Natural killer cell (primary cell): ENCODE data around the gene MACROD2. TPM values are rescaled to one million over a fixed set of nuclear protein-coding genes. Genes with fewer than 3 reads are reported as not detected.

Source experiments
- ATAC-seq, 3 donors: fragments of 150-1000 bp in 2 of 3; fragments of 200-7000 bp in 1 of 3; cut with Tn5 transposase; 1 replicate in 1 of 3; 2 replicates in 2 of 3; pipeline ENCODE4 v1.10.0; 2021; ENCODE audit warnings: mild to moderate bottlenecking in 2 of 3, moderate library complexity in 2 of 3
- DNase-seq, 2 donors: peaks; one replicate each; pipeline versions ENCODE4 v3.0.0 to v3.0.0-alpha.2; 2013 to 2021; ENCODE audit warnings: mixed read lengths in 1 of 2
- H3K27ac ChIP-seq: one replicate; pipeline ENCODE4 v1.5.1; 2013; ENCODE audit warnings: mild to moderate bottlenecking, low read length
- H3K27me3 ChIP-seq: one replicate; pipeline ENCODE4 v1.6.1; 2013; ENCODE audit warnings: low read length; ENCODE audit not compliant: control insufficient read depth, insufficient read depth
- H3K36me3 ChIP-seq: one replicate; pipeline ENCODE4 v1.6.1; 2013; ENCODE audit warnings: low read length; ENCODE audit not compliant: control insufficient read depth, insufficient read depth
- H3K4me1 ChIP-seq: one replicate; pipeline ENCODE4 v1.6.1; 2013; ENCODE audit warnings: low read length; ENCODE audit not compliant: control insufficient read depth, insufficient read depth
- H3K4me3 ChIP-seq: one replicate; pipeline ENCODE4 v1.5.1; 2013; ENCODE audit warnings: low read length
- H3K9me3 ChIP-seq: one replicate; pipeline ENCODE4 v1.6.1; 2013; ENCODE audit warnings: low read length; ENCODE audit not compliant: control insufficient read depth, insufficient read depth
- H3K27ac Mint-ChIP-seq, 2 donors: one replicate each; pipeline ENCODE4 v1.8.0; 2022; ENCODE audit warnings: mild to moderate bottlenecking in 2 of 2, mixed read lengths in 2 of 2, moderate library complexity in 1 of 2
- H3K27me3 Mint-ChIP-seq, 2 donors: one replicate each; pipeline ENCODE4 v1.8.0; 2022; ENCODE audit warnings: low read depth in 2 of 2, mixed read lengths in 2 of 2
- H3K36me3 Mint-ChIP-seq: one replicate; pipeline ENCODE4 v1.8.0; 2022; ENCODE audit warnings: mixed read lengths
- H3K4me1 Mint-ChIP-seq, 2 donors: one replicate each; pipeline ENCODE4 v1.8.0; 2022; ENCODE audit warnings: mixed read lengths in 2 of 2
- H3K4me3 Mint-ChIP-seq: one replicate; pipeline ENCODE4 v1.8.0; 2022; ENCODE audit warnings: mild to moderate bottlenecking, moderate library complexity, mixed read lengths
- H3K9me3 Mint-ChIP-seq, 2 donors: one replicate each; pipeline ENCODE4 v1.8.0; 2022; ENCODE audit warnings: mixed read lengths in 2 of 2
- WGBS: methylation state at CpG from one replicate; pipeline ENCODE4 v1.1.7; 2013; ENCODE audit warnings: missing lambda C conversion rate; ENCODE audit not compliant: insufficient coverage; 5-methylcytosine and 5-hydroxymethylcytosine counted together
- intact Hi-C: fragments of 100-400 bp; cut with micrococcal nuclease; formaldehyde crosslinking; loops from one replicate; pipeline ENCODE4 v1.14.2; 2022
- total RNA-seq, 4 donors: library from RNA; stranded (reverse); fragments of 120-200 nt in 1 of 4; gene quantifications; one replicate each; pipeline versions ENCODE4 v1.2.3 to v1.2.4, GENCODE V29; 2013 to 2022
- TF ChIP-seq, protein P1 (sequence below): fragments of 200-600 bp; IDR thresholded peaks from one replicate; pipeline ENCODE4 v1.8.0; 2022; ENCODE audit warnings: antibody characterized with exemption

MACROD2 gene
- total RNA-seq, 3 donors from 2014 or later (not counting 1 experiment from before 2014, with no cell fraction given), result 0.19 to 0.88 TPM; not detected in 1

DNA sequence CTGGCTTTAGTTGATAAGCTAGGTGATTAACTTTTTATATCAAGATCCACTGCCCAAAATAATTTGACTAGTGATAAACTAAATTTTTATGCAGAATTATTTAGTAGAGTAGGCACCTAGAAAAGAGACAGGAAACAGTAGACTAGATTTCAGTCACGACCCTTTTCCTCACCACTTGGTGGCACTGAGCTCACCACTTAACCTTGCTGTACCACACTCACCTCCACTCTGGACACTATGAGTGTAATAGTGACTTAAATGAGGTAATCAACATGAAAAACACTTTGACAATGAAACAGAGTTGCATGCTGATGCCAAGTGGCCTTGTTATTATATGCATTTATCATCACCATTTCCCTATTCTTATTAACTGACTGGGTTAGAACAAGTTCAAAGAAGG is 1847.6 kb downstream of the MACROD2 start:
- Histone ChIP-seq H3K4me1 (no peaks in the 10 kb centered on the region), H3K27ac (no peak overlapping the region), H3K27me3 (no peaks in the 10 kb centered on the region), H3K36me3 (no peaks in the 10 kb centered on the region), H3K4me3 (no peak overlapping the region), H3K9me3 (no peaks in the 10 kb centered on the region)
- DNase-seq (no peak), ATAC-seq (no peak)
- TF ChIP-seq, protein P1, sequence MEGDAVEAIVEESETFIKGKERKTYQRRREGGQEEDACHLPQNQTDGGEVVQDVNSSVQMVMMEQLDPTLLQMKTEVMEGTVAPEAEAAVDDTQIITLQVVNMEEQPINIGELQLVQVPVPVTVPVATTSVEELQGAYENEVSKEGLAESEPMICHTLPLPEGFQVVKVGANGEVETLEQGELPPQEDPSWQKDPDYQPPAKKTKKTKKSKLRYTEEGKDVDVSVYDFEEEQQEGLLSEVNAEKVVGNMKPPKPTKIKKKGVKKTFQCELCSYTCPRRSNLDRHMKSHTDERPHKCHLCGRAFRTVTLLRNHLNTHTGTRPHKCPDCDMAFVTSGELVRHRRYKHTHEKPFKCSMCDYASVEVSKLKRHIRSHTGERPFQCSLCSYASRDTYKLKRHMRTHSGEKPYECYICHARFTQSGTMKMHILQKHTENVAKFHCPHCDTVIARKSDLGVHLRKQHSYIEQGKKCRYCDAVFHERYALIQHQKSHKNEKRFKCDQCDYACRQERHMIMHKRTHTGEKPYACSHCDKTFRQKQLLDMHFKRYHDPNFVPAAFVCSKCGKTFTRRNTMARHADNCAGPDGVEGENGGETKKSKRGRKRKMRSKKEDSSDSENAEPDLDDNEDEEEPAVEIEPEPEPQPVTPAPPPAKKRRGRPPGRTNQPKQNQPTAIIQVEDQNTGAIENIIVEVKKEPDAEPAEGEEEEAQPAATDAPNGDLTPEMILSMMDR, result no peak
- peaks cover 0 to 14% of the 10 kb centered on the region in 2 donors for H3K27me3 Mint-ChIP-seq
- H3K27ac Mint-ChIP-seq, result no peak overlapping the region
- no peaks in the 10 kb centered on the region for H3K9me3 Mint-ChIP-seq
- intact Hi-C loops, result no loop called here
- H3K4me1 Mint-ChIP-seq, result peaks cover 4 to 5% of the 10 kb centered on the region in 2 donors
- no peaks in the 10 kb centered on the region for H3K36me3 Mint-ChIP-seq
- WGBS, result no CpG with 5 or more reads among the region's 1 CpG
- no peak overlapping the region for H3K4me3 Mint-ChIP-seq

- H3K36me3 ChIP-seq, result no peaks in the 10 kb centered on the region
- intact Hi-C loops, result no loop called here
- Mint-ChIP-seq H3K27me3 (peaks cover 2 to 17% of the 10 kb centered on the region in 2 donors), H3K27ac (no peak overlapping the region), H3K9me3 (no peaks in the 10 kb centered on the region), H3K36me3 (no peaks in the 10 kb centered on the region), H3K4me3 (no peak overlapping the region), H3K4me1 (no peaks in the 10 kb centered on the region)
- H3K4me3 ChIP-seq, result no peak overlapping the region
- no peaks in the 10 kb centered on the region for H3K9me3 ChIP-seq
- DNase-seq, result no peak
- TF ChIP-seq, protein P1, result no peak
- H3K4me1 ChIP-seq, result no peaks in the 10 kb centered on the region
- no peaks in the 10 kb centered on the region for H3K27me3 ChIP-seq
- ATAC-seq, result no peak
- WGBS, result 54% methylated on average over 1 of the region's 1 CpG
- H3K27ac ChIP-seq, result no peak overlapping the region
Measured at GRCh38 chr20:15843777-15844176, 1848.5 kb downstream of the MACROD2 start.

- Histone ChIP-seq H3K4me1 (no peaks in the 10 kb centered on the region), H3K27me3 (no peaks in the 10 kb centered on the region), H3K4me3 (no peak overlapping the region), H3K36me3 (no peaks in the 10 kb centered on the region), H3K9me3 (no peaks in the 10 kb centered on the region), H3K27ac (no peak overlapping the region)
- Mint-ChIP-seq H3K27ac (no peak overlapping the region), H3K4me3 (no peak overlapping the region), H3K36me3 (no peaks in the 10 kb centered on the region), H3K9me3 (no peaks in the 10 kb centered on the region), H3K27me3 (peaks cover 5 to 17% of the 10 kb centered on the region in 2 donors), H3K4me1 (no peaks in the 10 kb centered on the region)
- no peak for ATAC-seq
- DNase-seq, result no peak
- WGBS, result 93% methylated on average over 7 of the region's 8 CpGs
- intact Hi-C loops, result no loop called here
- TF ChIP-seq, protein P1, result no peak
Measured at GRCh38 chr20:15847196-15847784, 1852.0 kb downstream of the MACROD2 start.

- ATAC-seq, result no peak
- no peaks in the 10 kb centered on the region for H3K36me3 Mint-ChIP-seq
- 67% methylated on average over 1 of the region's 3 CpGs for WGBS
- H3K9me3 ChIP-seq, result no peaks in the 10 kb centered on the region
- H3K9me3 Mint-ChIP-seq, result no peaks in the 10 kb centered on the region
- peaks cover 5 to 17% of the 10 kb centered on the region in 2 donors for H3K27me3 Mint-ChIP-seq
- no peaks in the 10 kb centered on the region for H3K4me1 Mint-ChIP-seq
- TF ChIP-seq, protein P1, result no peak
- H3K4me1 ChIP-seq, result no peaks in the 10 kb centered on the region
- no peak overlapping the region for H3K27ac Mint-ChIP-seq
- H3K27ac ChIP-seq, result no peak overlapping the region
- no peak overlapping the region for H3K4me3 ChIP-seq
- no peaks in the 10 kb centered on the region for H3K36me3 ChIP-seq
- H3K4me3 Mint-ChIP-seq, result no peak overlapping the region
- no peak for DNase-seq
- intact Hi-C loops, result no loop called here
- no peaks in the 10 kb centered on the region for H3K27me3 ChIP-seq
Measured at GRCh38 chr20:15848126-15848525, 1852.8 kb downstream of the MACROD2 start.
